Mucosa of stomach (tissue), 1 donor: Measurements from ENCODE around the gene RXRA.

Experiments
- H3K27me3 ChIP-seq: one replicate; pipeline ENCODE4 v1.7.0; 2013; ENCODE audit warnings: mild to moderate bottlenecking, low read length; ENCODE audit not compliant: control insufficient read depth, insufficient read depth
- H3K36me3 ChIP-seq: one replicate; pipeline ENCODE4 v1.7.0; 2013; ENCODE audit warnings: low read length; ENCODE audit not compliant: control insufficient read depth, insufficient read depth
- H3K4me1 ChIP-seq: one replicate; pipeline ENCODE4 v1.7.0; 2013; ENCODE audit warnings: mild to moderate bottlenecking, low read length; ENCODE audit not compliant: control insufficient read depth, insufficient read depth
- H3K4me3 ChIP-seq: one replicate; pipeline ENCODE4 v1.7.0; 2013; ENCODE audit warnings: low read length
- H3K9ac ChIP-seq: one replicate; pipeline ENCODE4 v1.7.0; 2013; ENCODE audit warnings: mild to moderate bottlenecking, low read length, moderate library complexity
- H3K9me3 ChIP-seq: one replicate; pipeline ENCODE4 v1.7.0; 2013; ENCODE audit warnings: mild to moderate bottlenecking, low read length, moderate library complexity; ENCODE audit not compliant: control insufficient read depth
- donor health status: Pancreatic carcinoma.

The RXRA gene

DNA sequence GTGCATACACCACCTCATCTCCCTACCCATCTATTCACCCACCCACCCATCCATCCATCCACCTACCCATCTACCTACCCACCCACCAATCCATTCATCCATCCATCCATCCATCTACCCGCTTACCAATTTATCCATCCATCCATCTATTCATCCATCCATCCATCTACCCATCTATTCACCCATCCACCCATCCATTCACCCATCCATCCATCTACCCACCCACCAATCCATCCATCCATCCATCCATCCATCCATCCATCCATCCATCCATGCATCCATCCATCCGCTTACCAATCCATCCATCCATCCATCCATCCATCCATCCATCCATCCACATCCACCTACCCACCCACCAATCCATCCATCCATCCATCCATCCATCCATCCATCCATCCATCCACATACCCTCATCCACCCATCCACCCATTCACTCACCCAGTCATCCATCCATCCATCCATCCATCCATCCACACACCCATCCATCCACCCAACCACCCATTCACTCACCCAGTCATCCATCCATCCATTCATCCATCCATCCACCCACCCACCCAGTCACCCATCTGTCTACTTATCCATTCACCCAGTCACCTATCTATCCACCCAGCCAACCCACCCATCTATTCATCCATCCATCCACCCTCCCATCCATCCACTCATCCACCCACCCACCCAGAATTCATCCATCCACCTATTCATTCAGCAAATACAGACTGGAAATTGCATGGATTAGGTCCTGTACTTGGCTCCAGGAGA lies 125.6 kb downstream of the RXRA start:
- H3K27me3 ChIP-seq = no peaks in the 10 kb centered on the region
- no peaks in the 10 kb centered on the region for H3K36me3 ChIP-seq
- H3K9ac ChIP-seq = no peak overlapping the region
- no peak overlapping the region for H3K4me3 ChIP-seq
- no peaks in the 10 kb centered on the region for H3K9me3 ChIP-seq
- H3K4me1 ChIP-seq = peaks cover 14% of the 10 kb centered on the region

DNA sequence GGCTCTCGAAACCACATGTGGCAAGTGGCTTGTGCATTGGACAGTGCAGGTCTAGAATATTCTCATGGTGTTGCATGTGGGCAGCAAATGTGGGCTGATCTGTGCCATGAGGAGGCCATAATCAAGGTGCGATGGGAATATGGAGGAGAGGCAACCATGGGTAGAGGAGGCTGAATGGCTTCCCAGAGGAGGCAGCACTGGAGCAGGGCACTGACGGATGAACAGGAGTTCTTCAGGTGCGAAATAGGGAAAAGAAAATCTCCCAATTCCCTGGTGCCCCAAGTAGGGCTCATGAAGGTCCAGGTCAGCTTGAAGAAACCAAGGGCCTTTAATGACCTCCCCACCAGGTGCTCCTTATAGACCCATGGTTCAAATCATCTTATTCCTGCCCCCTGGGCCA lies 126.5 kb downstream of the RXRA start:
- no peaks in the 10 kb centered on the region for H3K27me3 ChIP-seq
- no peak overlapping the region for H3K9ac ChIP-seq
- H3K9me3 ChIP-seq = no peaks in the 10 kb centered on the region
- H3K36me3 ChIP-seq = no peaks in the 10 kb centered on the region
- no peak overlapping the region for H3K4me3 ChIP-seq
- H3K4me1 ChIP-seq = peaks cover 18% of the 10 kb centered on the region

- no peak overlapping the region for H3K4me3 ChIP-seq
- no peaks in the 10 kb centered on the region for H3K36me3 ChIP-seq
- H3K9ac ChIP-seq = no peak overlapping the region
- no peaks in the 10 kb centered on the region for H3K27me3 ChIP-seq
- peaks cover 18% of the 10 kb centered on the region for H3K4me1 ChIP-seq
- H3K9me3 ChIP-seq = no peaks in the 10 kb centered on the region
These were observed 127.7 kb downstream of the RXRA start for GRCh38 chr9:134453776-134454475.

GRCh38 chr9:134454476-134454857 lies 128.2 kb downstream of the RXRA start:
- Histone ChIP-seq H3K4me1 (peaks cover 18% of the 10 kb centered on the region), H3K9me3 (no peaks in the 10 kb centered on the region), H3K9ac (no peak overlapping the region)

DNA sequence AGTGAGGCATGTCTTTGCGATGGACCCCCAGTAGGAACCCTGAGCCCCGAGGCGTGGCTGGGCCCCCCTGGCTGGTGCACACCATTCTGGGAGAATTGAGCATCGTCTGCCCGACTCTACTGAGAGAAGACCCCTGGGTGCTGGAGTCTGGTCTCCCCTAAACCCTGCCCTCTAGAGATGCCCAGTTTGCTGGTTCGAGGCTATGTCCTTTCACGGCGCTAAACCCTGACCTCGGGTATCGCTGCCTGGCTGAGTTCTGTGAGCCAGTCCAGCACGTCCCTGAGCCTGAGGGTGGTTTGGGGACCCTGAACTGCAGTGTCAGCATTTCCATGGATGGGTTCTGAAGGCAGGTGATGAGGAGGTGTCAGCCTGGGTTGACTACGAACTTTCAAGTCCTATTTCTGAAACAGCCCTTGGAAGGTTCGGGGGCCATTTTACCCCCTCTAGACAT lies 128.8 kb downstream of the RXRA start:
- H3K27me3 ChIP-seq = no peaks in the 10 kb centered on the region
- H3K36me3 ChIP-seq = no peaks in the 10 kb centered on the region
- H3K9ac ChIP-seq = no peak overlapping the region
- peaks cover 18% of the 10 kb centered on the region for H3K4me1 ChIP-seq
- no peaks in the 10 kb centered on the region for H3K9me3 ChIP-seq
- no peak overlapping the region for H3K4me3 ChIP-seq

More at GRCh38 chr9:134454476-134454857, 128.2 kb downstream of the RXRA start:
- no peaks in the 10 kb centered on the region for H3K36me3 ChIP-seq
- no peak overlapping the region for H3K4me3 ChIP-seq
- H3K27me3 ChIP-seq = no peaks in the 10 kb centered on the region

GRCh38 chr9:134455537-134455933 lies 129.3 kb downstream of the RXRA start:
- Histone ChIP-seq H3K36me3 (no peaks in the 10 kb centered on the region), H3K4me1 (peaks cover 18% of the 10 kb centered on the region), H3K9ac (peak overlapping the region; percentile 41), H3K27me3 (no peaks in the 10 kb centered on the region), H3K9me3 (no peaks in the 10 kb centered on the region), H3K4me3 (no peak overlapping the region)

DNA sequence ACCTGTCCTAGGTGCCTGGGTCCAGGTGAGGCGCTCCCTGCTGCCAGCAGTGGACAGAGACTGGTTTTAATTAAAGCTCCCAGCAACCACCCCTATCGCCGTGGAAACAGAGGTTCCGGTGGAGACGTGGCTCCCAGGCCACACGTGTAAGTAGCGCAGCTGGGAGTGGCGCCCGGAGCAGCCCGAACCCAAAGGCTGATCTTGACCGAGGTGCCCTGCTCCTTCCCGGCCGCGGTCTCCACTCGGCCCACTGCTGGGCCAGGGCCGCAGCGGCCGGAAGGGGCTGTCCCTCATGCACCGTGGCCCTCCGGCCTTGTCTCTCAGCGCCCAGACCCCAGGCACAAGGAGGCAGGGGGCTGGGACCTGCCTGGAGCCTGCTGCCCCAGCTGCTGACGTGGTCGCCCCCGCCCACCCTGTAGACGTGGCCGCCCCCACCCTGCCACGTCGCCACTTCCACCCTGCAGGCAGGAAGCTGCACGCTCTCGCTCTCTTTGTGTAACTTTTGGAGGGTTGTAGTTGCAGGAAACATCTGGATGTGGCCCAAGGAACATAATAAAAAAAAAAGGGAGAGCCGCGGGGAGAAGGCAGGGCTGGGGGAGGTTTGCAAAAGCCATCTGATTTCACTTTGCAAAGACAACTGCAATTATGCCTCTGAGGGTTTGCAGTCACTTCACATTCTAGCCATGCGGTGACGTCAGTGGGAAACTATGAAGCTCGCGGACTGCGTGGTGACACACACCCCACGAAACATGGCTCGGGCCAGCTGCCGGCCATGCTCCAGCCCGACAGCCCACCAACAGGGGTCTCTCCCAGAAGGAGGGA lies 129.9 kb downstream of the RXRA start:
- Histone ChIP-seq H3K4me3 (no peak overlapping the region), H3K4me1 (peaks cover 18% of the 10 kb centered on the region), H3K9ac (peak overlapping the region; percentile 61), H3K9me3 (no peaks in the 10 kb centered on the region), H3K36me3 (no peaks in the 10 kb centered on the region), H3K27me3 (no peaks in the 10 kb centered on the region)

DNA sequence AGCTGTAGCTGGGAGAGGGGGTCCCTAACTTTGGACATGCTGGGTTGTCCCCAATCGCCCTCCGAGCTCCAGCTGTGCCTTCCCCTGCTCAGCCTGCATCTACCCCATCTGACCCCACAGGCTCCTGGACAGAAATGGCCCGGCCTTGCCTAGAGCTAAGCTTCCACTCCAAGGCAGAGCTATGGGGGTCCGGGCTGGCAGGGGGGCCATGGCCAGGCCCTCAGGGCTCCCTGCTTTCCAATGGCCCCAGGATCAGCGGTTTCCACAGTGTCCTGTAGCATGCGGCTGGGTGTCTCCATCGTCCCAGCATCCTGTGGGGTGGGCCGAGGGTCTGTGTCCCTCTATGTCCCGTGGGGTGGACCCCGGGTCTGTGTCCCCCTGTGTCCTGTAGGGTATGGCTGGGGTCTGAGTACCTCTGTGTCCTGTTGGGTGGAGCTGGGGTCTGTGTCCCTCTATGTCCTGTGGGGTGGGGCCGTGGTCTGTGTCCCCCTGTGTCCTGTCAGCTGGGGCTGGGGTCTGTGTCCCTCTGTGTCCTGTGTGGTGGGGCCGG lies 130.6 kb downstream of the RXRA start:
- Histone ChIP-seq H3K27me3 (no peaks in the 10 kb centered on the region), H3K4me3 (no peak overlapping the region), H3K4me1 (peaks cover 18% of the 10 kb centered on the region), H3K36me3 (no peaks in the 10 kb centered on the region), H3K9me3 (no peaks in the 10 kb centered on the region), H3K9ac (peak overlapping the region; percentile 61)

DNA sequence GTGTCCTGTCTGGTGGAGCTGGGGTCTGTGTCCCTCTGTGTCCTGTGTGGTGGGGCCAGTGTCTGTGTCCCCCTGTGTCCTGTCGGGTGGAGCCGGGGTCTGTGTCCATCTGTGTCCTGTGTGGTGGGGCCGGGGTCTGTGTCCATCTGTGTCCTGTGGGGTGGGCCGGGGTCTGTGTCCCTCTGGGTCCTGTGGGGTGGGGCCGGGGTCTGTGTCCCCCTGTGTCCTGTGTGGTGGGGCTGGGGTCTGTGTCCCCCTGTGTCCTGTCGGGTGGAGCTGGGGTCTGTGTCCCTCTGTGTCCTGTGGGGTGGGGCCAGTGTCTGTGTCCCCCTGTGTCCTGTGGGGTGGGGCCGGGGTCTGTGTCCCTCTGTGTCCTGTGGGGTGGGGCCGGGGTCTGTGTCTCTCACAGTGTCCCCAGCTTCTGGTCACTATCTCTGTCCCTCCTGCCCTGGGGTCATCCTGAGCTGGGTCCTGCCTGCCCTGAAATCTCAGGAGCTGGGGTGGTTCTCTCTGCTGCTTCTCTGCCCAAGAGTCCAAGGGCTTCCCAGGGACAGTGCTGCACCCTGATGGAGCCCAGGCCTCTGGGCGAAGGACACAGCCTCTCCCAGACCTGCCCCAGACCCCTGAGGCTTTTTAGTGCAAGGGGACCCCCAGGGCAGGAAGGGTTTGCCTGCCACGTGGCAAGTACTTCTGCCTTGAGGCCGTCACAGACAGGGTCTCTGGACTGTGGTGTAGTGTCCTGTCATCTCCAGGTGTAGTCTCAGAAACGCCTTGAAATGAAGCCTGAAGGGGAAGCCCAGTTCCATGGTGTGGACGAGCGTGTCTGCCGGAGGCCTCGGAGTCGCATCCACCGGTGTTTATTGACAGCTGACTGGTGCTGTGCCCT lies 131.3 kb downstream of the RXRA start:
- H3K4me3 ChIP-seq = no peak overlapping the region
- H3K9me3 ChIP-seq = no peaks in the 10 kb centered on the region
- H3K36me3 ChIP-seq = no peaks in the 10 kb centered on the region
- H3K9ac ChIP-seq = peak overlapping the region; percentile 61
- no peaks in the 10 kb centered on the region for H3K27me3 ChIP-seq
- H3K4me1 ChIP-seq = peaks cover 18% of the 10 kb centered on the region

DNA sequence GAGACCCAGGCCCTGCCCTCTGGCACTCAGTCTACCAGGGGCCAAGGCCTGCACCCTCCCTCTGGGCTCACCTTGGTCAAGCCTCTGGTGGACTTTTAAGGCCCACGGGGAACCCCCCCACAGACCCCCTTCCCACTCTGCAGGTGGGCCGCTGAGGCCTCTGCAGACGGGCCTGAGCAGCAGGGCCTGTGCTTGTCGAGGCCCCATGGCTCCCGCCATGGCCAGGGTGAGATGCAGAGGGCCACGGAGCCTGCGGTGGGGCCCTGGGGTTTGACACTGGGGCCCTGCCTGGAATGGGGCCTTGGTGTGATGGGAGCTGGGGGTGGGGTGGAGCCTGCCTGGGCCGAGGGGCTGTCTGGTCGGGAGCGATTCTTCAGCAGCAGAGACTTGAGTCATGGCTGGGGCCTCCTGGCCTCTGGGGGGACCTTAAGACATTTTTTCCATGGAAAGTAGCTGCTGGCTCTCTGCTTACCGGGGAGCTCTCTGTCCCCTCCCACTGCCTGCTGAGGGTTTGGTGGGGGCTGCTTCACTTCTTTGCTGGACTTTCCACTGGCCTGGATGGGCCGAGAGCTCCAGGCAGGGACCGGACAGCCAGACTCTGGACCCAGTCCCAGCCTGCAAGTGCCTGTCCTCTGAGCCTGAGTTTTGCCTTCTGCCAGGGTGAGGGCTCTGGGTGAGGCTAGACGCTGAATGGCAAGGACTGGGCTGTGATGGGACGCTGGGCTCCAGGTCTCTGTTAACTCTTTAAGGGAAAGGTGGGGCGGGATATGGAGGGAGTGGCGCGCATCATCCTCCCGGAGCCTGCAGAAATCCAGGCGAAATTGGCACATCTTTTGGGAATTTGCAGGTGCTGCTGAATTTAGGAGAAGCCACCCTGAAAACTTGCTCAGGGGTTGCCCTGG lies 132.2 kb downstream of the RXRA start:
- Histone ChIP-seq H3K27me3 (no peaks in the 10 kb centered on the region), H3K4me1 (peaks cover 18% of the 10 kb centered on the region), H3K4me3 (no peak overlapping the region), H3K9ac (no peak overlapping the region), H3K36me3 (no peaks in the 10 kb centered on the region), H3K9me3 (no peaks in the 10 kb centered on the region)
